Activated CD8-positive, alpha-beta memory T cell treated with anti-CD3 and anti-CD28 coated beads, Interleukin-2, amount 50 U/mL, for 4 hours (primary cell): ENCODE data around the gene RTN1.

Experiments
- DNase-seq: peaks from one replicate; pipeline ENCODE4 v3.0.0-alpha.2; 2020

Gene RTN1

DNA sequence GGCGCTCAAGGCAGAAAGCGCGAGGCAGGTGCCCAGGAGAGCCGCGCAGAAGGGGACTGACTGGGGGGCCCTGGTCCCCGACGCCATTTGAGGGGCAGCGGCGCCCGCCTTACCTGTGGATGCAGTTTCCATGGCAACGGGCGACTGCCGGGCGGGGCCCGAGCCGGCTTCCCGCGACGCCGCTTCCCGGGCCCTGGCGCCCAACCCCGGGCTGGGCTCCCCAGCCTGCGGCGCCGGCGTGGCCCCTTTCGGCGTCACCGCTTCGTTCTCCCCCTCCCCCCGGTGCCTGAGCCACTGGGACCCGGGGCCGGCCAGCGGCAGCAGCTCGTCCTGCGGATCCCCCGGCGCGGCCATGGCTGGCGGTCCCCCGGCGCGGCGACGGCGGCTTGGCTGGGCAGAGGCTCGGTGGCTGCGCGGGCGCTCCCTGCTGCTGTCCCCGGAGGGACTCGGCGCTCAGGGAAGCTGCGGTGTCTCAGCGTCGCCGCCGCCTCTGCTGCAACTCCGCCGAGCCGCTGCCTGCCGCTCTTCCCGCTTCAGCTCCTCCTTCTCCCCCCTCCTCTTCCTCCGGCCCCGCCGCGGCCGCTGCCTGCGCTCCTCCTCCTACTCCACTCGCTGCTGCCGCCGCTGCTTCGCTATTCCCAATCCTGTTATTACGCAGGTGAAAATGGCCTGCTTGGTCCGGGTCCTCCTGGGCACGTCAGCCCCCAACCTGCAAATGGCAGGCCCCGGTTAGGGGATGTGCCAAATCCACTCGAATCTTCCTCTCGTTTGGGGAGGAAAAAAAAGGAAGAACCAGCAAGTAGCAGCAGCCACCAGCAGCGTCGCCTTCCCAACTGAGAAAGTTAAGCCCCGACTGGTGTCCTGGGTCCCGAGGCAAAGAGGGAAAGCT lies at the start of gene RTN1:
RTN1 (minus strand) TSS at position 500 of the 889 bp plus-strand sequence; CDS start at position 354, 146 bp downstream.
- peak; percentile 21 for DNase-seq

DNA sequence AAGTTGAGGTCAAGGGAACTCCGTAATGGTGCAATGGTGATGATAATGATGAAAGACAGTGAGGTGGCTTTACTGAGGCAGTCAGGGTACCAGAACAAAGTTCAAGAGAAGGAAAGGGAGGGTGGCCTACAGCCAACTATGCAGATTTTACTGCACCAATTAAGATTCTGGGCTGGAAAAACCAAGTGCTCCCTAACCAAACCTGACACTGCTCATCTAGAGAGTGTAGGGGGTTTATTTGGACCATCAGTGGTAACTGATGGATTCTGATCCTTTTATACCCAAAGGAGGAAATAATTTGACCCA lies 49.8 kb upstream of the RTN1 start:
- no peak for DNase-seq

GRCh38 chr14:59919570-59920377 lies 49.2 kb upstream of the RTN1 start, which contains the start of gene LRRC9:
Gene LRRC9 (plus strand): TSS chr14:59920144.
- DNase-seq = peak; percentile 48

DNA sequence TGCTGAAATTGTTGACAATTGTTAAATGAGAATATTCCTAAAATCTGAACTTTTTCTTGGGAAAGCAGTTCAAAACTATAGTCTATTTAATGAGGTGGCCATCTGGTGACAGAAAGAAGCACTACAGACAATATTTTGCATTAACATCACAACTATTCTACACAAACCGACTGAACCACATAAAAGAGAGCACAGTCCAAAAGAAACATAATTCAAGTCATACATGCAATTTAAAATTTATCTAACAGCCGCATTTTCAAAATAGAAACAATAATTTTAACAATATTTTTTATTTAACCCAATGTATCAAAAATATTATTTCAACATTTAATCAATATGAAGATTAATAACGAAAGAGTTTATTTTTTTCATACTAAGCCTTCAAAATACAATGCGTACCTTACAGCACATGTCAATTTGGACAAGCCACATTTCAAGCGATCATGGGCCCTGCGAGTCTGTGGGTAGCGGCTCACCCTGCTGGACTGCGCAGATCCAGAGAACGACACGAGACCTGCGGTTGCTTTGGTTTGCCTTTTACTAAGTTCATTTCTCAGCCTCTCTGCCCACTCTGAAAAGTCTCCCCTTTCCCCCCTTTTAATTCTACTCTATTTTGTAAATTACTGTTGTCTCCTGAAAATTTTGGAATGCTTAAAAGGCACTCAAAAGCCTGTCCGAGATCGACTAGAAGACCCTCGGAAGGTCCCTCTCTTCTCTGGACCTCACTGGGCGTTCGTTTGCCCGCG lies 48.4 kb upstream of the RTN1 start:
- peak; percentile 14 for DNase-seq

DNA sequence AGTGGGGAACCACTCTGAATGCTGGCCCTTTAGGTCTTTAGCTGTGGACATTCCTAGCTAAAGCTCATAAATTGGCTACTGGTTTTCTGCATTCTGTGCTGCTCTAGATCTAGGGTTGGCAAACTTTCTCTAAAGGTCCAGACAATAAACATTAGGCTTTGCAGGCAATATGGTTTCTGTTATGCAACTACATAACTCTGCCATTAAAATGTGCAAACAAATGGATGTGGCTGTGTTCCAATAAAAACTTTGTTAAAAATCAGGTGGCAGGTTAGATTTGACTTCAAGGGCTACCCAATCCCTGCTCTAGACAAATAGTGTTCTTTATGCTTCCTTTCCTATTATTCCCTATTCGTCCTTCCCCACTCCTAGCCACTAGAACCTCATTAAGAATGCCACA lies 42.6 kb upstream of the RTN1 start:
- DNase-seq = no peak

GRCh38 chr14:59912443-59912842 lies 41.9 kb upstream of the RTN1 start:
- no peak for DNase-seq

GRCh38 chr14:59905188-59905587 lies 34.6 kb upstream of the RTN1 start:
- DNase-seq = no peak

DNA sequence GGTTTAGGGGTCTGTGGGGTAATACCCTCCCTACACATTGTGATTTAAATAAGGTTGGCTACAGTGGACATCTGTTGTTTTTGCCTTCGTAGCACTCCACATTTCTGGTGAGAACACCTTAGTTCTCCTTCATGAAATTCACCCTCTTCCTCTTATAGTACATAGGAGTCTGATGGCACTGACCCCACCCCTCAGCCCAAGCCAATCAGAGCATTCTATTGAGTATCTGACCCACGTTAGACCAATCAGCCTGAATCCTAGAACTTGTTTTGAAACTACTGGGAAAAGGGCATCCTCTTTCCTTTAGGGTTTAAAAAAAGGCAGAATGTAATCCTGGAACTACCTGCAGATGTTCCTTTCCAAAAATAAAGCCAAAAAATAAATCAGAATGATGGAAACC lies 33.6 kb upstream of the RTN1 start:
- no peak for DNase-seq

GRCh38 chr14:59900556-59900955 lies 30.0 kb upstream of the RTN1 start:
- no peak for DNase-seq

DNA sequence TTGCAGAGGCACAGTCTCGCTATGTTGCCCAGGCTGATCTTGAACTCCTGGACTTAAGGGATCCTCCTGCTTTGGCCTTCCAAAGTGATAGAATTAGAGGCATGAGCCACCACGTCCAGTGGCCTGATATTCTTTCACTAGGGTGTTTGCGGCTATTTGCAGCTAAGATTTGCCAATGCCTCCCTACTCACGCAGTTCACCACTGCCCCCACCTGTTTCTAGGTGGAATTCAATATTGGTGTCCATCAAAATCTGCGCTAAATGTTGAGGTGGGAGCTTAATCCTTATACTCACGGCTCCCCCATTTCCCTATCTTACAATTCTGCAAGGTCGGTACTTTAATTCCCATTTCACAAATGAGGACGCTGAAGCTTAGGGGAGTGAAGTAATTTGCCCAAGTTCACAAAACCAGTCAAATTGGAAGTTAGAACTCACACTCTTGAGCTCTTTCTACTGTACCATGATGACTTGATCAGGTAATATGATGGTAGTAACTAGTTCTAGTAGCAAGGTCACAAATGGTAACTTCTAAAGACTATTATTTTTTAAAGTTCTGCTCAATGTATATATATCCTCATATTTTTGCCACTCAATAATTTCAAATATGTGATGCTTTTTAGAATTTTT lies 27.3 kb upstream of the RTN1 start:
- no peak for DNase-seq

DNA sequence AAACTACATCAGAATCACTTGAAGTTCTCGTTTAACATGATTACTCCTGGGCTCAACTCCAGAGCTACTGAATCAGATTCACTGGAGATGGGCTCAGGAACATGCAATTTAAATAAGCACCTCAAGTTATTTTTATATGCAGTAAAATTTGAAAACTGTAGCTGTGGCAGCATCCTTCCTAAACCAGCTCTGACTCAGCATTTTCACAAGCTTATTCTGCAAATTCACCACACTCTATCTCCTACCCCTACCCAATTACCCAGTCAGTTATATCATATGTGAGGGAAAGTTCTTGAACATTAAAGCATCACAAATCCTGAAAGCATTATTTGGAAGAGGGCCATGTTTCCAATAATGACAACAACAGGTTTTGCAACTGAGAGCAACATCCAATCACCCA lies 25.1 kb upstream of the RTN1 start:
- no peak for DNase-seq

DNA sequence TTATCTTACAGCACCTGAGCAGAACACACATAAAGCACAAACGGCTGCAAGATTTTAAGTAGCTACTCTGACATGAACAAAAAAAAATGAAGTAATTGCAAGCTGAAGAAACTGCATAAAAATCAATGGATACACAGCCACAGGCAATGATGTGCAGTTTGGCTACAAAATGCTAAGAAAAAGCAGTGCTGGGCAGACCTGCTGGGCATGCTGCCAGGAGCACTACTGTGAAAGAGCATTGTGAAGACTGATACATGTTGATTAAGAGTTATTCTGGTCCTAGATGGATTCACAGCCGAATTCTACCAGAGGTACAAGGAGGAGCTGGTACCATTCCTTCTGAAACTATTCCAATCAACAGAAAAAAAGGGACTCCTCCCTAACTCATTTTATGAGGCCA lies 20.1 kb upstream of the RTN1 start:
- no peak for DNase-seq

DNA sequence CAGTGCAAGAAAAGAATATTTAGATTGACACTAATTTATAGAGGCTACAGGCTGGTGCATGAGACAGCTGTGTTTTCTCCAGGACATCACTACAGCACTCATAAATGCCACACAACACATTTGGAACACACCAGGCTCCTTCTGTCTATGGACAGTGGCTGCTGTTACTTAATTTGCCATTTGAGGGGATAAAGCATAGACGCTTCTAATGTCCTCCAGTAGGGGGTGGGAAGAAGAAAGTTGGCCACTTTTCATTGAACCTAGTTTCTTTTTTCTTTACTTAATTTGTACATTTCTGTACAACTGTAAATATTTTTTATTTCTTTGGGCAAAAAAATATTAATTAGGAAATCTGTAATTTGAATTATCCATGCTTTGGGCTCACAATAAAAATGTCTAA lies 12.4 kb upstream of the RTN1 start:
- no peak for DNase-seq

- no peak for DNase-seq
These were observed 555 bp upstream of the RTN1 start for GRCh38 chr14:59871166-59871495.

DNA sequence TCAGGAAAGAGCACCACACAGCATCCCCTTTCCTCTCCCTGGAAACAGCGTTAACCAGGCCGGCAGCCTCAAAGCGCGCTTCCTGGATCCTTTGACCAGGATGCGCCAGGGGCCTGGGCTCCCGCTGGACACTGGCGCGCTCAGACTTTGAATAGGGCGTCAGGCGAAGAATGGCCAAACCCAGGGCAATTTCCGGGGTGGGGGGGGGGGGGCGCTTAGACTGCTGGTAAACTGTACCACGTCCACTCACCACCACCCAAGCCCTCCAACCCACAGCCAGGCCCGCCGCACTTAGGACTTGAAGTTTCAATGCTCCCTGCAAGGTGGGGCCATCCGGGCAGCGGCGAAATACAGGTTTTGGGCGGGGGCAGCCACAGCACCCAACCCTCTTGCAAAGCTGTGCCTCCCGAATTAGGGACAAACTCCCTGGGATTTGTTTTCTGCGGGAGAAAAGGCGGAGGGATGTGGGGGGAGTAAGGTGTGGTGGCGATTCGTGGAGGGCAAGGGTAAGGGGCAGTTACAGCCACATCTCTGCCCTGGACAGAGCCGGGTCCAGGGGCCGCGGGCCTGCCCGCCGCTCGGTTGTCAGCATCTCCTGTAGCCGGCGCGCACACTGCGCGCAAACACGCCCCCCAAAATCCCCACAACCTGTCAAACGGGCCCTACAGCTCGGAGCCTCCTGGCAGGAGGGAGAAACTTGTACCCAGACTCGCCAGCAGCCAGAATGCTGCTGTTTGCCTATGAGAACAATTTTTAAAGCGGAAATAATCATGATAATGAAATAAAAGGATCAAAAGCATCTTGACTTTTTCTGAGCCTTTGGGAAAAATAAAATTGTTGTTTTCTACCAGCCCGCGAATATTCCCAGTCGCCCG lies 958 bp downstream of the RTN1 start:
- no peak for DNase-seq

DNA sequence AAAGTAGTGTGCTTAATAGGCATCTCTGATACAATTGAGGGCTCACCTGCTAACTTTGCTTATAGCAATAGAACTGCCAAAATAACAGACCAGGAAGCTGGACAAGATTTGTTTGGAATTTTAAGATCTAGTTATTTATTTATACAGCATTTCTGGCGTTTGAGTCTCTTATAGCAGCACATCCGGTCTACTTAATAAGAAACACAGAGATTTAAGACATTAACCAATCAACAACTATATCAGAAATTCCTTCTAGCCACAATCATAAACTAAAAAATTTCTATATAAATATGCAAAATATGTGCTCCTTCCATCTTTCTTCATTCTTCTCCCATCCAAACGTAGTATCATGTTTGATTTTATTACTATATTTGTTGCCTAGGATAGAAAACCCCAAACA lies 2.6 kb downstream of the RTN1 start:
- DNase-seq = no peak

DNA sequence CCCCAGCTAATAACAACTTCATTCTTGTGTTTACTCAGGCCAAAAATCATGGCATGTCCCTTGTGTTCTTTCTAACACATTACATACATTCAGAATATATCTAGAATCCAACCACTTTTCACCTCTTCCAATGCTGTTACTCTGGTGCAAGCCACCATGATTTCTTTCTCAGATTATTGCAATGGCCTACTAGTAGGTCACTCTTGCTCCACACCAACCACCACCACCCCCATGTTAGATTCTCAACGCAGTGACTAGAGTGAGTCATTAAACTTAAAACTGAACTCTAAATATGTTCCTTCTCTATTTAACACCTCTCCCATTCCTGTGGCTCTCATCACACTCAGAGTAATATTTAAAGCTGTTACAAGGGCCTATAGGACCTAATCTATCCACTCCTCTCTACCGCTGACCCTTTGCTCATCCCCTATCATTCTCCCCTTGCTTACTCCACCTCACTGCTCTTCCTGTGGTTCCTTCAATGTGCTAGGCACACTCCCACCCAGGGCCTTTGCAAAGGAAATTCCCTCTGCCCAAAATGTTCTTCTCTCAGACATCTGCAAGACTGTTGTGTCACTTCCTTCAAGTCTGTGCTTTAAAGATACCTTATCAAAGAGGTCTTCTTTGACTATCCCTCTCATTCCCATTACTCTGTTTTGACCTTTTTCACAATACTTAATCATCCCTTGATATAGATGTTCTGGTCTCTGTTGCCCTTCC lies 6.6 kb downstream of the RTN1 start:
- no peak for DNase-seq

GRCh38 chr14:59857328-59857727 lies 13.2 kb downstream of the RTN1 start:
- no peak for DNase-seq

- DNase-seq = no peak
These were observed 18.2 kb downstream of the RTN1 start for GRCh38 chr14:59852350-59852749.

DNA sequence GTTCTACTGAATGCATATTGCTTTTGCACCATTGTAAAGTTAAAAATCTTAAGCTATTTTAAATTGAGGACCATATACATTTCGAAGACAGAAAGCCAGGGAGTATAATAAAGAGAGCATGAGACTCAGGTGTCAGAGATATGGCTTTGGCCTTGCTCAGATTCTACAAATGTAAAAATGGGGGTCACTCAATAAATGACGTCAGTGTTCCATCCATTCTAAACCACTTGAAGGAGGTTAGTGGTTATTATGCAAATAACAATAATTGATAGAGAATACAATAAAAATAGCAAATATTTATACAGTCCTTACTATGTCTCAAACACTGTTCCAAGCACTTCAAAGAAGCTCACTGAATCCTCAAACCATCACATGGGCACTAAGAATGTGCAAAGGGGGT lies 20.1 kb downstream of the RTN1 start:
- no peak for DNase-seq

DNA sequence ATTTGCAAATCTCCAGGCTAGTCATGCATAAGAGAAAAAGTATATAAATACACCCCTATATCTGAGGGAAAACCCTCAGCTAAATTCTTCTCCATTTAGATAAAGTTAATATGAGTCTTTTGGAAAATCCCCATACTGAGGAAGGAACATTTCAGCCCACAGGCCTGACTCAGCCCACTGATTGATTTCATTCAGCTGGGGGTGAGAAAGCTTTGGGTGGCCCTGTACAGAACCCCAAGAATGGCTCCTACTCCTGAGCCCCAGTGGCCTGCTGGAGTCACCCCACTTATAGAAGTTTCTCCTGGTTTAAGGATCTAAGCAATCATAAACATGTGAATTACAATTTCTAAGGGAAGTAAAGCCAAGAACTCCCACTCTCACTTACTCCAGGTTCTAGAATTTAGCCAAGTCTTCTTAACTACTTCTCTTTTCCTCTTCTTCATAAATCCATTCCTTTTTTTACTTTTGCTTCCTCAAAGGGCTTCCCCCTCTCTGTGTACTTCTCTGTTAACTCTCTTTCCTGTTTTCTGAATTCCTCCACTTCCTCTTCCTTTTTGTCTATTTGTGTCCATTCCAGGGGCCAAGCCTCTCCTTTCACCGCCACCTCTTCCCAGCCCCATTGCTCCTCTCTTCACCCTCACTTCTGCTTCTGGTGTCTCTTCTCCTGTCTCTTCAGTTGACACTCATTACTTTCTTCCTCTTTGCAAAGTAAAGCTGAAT lies 21.0 kb downstream of the RTN1 start:
- no peak for DNase-seq
